H1 (cell line): ENCODE data around the gene ZNF302.

Experiments used
- CBX8 ChIP-seq: fragments of 300-800, 300-1000 bp; sonication (generic); IDR thresholded peaks from 2 replicates; pipeline ENCODE4 v1.7.1; 2016; ENCODE audit warnings: low read depth, low read length, borderline replicate concordance
- CEBPB ChIP-seq: IDR thresholded peaks from 2 replicates; pipeline ENCODE4 v1.6.1; 2012; ENCODE audit warnings: low read depth, low read length
- MAFK ChIP-seq: IDR thresholded peaks from 2 replicates; pipeline ENCODE4 v1.6.1; 2012; ENCODE audit warnings: low read depth, mild to moderate bottlenecking, improper control_type of control experiment, low read length
- POLR2A ChIP-seq, 2 experiments: IDR thresholded peaks; 1 replicate in 1 of 2; 2 replicates in 1 of 2; pipeline ENCODE4 v1.6.1; 2011; ENCODE audit warnings: low read depth in 2 of 2, low read length in 2 of 2, mild to moderate bottlenecking in 2 of 2; ENCODE audit errors: control extremely low read depth in 1 of 2
- RFX5 ChIP-seq: IDR thresholded peaks from 2 replicates; pipeline ENCODE4 v1.6.1; 2011; ENCODE audit warnings: low read depth, low read length, improper control_type of control experiment, borderline replicate concordance
- TAF1 ChIP-seq: IDR thresholded peaks from 2 replicates; pipeline ENCODE4 v1.6.1; 2011; ENCODE audit warnings: mild to moderate bottlenecking, low read depth, low read length
- TAF7 ChIP-seq: optimal IDR thresholded peaks from 2 replicates; pipeline ENCODE3; 2011; ENCODE audit warnings: low read depth, mild to moderate bottlenecking, inconsistent platforms, low read length, moderate library complexity, borderline replicate concordance
- TEAD4 ChIP-seq: IDR thresholded peaks from 2 replicates; pipeline ENCODE4 v1.6.1; 2012; ENCODE audit warnings: low read depth, low read length, inconsistent platforms, mixed read lengths
- YY1 ChIP-seq: IDR thresholded peaks from 2 replicates; pipeline ENCODE4 v1.6.1; 2011; ENCODE audit warnings: low read depth, mild to moderate bottlenecking, low read length
- TF ChIP-seq, protein P1 (sequence below), 3 experiments: IDR thresholded peaks; 1 replicate in 2 of 3; 2 replicates in 1 of 3; pipeline versions ENCODE4 v1.5.1 to v1.6.1; 2011; ENCODE audit warnings: low read length in 3 of 3, mild to moderate bottlenecking in 3 of 3, inconsistent platforms in 2 of 3, low read depth in 1 of 3, moderate library complexity in 1 of 3; ENCODE audit not compliant: insufficient read depth in 1 of 3; ENCODE audit errors: control extremely low read depth in 1 of 3

DNA sequence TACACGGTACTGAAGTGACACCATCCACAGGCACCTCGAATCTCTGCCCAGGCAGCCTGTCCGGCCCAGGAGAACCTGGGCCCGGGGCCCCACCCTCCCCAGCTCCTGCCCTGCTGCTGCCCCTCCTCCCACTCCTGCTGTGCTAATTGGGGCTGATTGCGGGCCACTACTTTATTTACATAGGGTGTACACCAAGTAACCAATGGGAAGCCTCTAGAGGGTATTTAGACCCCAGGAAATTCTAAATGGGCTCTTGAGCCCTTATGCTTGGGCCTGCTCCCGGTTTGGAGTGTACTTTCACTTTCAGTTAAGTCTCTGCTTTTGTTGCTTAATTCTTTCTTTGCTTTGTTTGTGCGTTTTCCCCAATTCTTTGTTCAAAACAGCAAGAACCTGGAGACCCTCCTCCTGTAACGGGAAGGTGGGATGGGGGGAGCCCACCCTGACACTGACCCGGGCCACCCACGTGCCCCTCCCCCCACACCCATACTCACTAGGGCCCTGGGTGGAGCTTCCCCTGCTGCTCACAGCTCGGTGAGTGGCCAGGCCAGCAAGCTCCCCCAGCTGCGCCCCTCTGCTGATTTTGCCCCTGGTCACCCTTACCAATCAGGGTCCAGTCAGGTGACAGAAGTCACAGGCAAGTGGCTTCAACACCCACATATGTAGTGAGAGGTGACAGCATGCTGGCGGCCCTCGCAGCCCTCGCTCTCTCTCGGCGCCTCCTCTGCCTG lies 10.0 kb upstream of the ZNF302 start:
- no peak for TF ChIP-seq TAF7
- TF ChIP-seq, protein P1, sequence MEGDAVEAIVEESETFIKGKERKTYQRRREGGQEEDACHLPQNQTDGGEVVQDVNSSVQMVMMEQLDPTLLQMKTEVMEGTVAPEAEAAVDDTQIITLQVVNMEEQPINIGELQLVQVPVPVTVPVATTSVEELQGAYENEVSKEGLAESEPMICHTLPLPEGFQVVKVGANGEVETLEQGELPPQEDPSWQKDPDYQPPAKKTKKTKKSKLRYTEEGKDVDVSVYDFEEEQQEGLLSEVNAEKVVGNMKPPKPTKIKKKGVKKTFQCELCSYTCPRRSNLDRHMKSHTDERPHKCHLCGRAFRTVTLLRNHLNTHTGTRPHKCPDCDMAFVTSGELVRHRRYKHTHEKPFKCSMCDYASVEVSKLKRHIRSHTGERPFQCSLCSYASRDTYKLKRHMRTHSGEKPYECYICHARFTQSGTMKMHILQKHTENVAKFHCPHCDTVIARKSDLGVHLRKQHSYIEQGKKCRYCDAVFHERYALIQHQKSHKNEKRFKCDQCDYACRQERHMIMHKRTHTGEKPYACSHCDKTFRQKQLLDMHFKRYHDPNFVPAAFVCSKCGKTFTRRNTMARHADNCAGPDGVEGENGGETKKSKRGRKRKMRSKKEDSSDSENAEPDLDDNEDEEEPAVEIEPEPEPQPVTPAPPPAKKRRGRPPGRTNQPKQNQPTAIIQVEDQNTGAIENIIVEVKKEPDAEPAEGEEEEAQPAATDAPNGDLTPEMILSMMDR (IDR thresholded peaks at IDR 0.05; ENCODE audit: control extremely low read depth in 1 of 3, insufficient read depth in 1 of 3, low read depth in 1 of 3, low read length in 3 of 3), result no peak
- no peak for TF ChIP-seq POLR2A (IDR thresholded peaks at IDR 0.05; ENCODE audit: control extremely low read depth in 1 of 2, low read depth in 2 of 2, low read length in 2 of 2)
- TF ChIP-seq MAFK, result no peak
- TF ChIP-seq CEBPB, result no peak
- TF ChIP-seq RFX5, result no peak
- TF ChIP-seq TEAD4, result no peak
- TF ChIP-seq YY1, result no peak
- no peak for TF ChIP-seq CBX8
- TF ChIP-seq TAF1, result no peak
